ENCODE results near the gene SPATA31E1. TPM values are rescaled to one million over a fixed set of nuclear protein-coding genes. Genes with fewer than 3 reads are reported as not detected.
A peak's percentile ranks its signal among the peaks of the same experiment; 100 is the strongest.

SPATA31E1 gene
- total and polyA plus RNA-seq, 10 donors: not detected

DNA sequence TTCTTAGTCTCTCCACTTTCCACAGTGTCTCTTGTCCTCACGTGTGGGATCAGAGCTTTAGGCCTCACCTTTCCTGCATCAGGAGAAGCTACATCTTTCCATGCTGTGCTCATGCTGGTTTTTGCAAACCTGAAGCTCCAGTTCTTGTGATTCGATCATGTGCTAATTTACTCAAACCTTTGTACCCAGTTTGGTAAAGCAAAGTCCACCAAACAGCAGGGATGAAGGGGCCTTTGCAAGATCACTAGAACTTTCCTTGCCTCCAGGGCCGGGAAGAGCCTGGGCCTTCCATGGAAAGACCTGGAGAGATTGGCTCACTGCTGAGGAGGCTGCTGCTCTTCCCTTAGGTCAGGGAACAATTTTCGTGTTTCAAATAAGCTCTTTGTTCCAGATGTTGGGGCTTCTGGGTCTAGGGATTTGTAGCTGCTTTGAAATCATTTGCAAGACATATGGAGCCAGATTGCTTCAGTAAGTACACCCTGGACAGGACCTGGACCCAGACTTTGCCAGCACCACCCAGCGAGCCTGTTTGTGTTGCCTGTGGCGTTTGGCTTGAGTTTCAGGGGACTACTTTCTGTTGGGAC, 18.7 kb upstream of the SPATA31E1 start:
- H3K4me3 ChIP-seq: no peak overlapping the region
- no peak overlapping the region for H3K27ac ChIP-seq
- 61 to 85% (median 78%) methylated on average over 6 of the region's 6 CpGs for WGBS, 5 donors
- DNase-seq: no peak
- intact Hi-C loops (cut with DNase I; ENCODE audit: low total_unique reads): no loop called here
- H3K4me1 ChIP-seq: no peaks in the 10 kb centered on the region
- H3K27me3 ChIP-seq (replicated peaks in 1 of 7): peaks cover 0 to 3% (median 0%) of the 10 kb centered on the region in 7 donors
- no peak for TF ChIP-seq POLR2AphosphoS5 (IDR thresholded peaks at IDR 0.05)
- TF ChIP-seq, protein P1, sequence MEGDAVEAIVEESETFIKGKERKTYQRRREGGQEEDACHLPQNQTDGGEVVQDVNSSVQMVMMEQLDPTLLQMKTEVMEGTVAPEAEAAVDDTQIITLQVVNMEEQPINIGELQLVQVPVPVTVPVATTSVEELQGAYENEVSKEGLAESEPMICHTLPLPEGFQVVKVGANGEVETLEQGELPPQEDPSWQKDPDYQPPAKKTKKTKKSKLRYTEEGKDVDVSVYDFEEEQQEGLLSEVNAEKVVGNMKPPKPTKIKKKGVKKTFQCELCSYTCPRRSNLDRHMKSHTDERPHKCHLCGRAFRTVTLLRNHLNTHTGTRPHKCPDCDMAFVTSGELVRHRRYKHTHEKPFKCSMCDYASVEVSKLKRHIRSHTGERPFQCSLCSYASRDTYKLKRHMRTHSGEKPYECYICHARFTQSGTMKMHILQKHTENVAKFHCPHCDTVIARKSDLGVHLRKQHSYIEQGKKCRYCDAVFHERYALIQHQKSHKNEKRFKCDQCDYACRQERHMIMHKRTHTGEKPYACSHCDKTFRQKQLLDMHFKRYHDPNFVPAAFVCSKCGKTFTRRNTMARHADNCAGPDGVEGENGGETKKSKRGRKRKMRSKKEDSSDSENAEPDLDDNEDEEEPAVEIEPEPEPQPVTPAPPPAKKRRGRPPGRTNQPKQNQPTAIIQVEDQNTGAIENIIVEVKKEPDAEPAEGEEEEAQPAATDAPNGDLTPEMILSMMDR (IDR thresholded peaks at IDR 0.05 in 8 of 11, conservative IDR thresholded peaks at IDR 0.05 in 3 of 11): no peak
- no peak for TF ChIP-seq POLR2A (IDR thresholded peaks at IDR 0.05)
- no peaks in the 10 kb centered on the region for H3K36me3 ChIP-seq
- peaks cover 0 to 25% (median 19%) of the 10 kb centered on the region in 8 donors for H3K9me3 ChIP-seq

GRCh38 chr9:87864915-87865314, 17.8 kb upstream of the SPATA31E1 start:
- DNase-seq: no peak
- no peaks in the 10 kb centered on the region for H3K4me1 ChIP-seq
- H3K27me3 ChIP-seq (replicated peaks in 1 of 7): peaks cover 0 to 3% (median 0%) of the 10 kb centered on the region in 7 donors
- no peak overlapping the region for H3K27ac ChIP-seq
- 84 to 94% (median 91%) methylated on average over 3 of the region's 3 CpGs for WGBS, 5 donors
- peaks cover 0 to 22% (median 17%) of the 10 kb centered on the region in 8 donors for H3K9me3 ChIP-seq
- intact Hi-C loops (cut with DNase I; ENCODE audit: low total_unique reads): no loop called here
- no peak overlapping the region for H3K4me3 ChIP-seq
- H3K36me3 ChIP-seq: no peaks in the 10 kb centered on the region
- TF ChIP-seq, protein P1 (IDR thresholded peaks at IDR 0.05 in 8 of 11, conservative IDR thresholded peaks at IDR 0.05 in 3 of 11): no peak
- TF ChIP-seq POLR2A (IDR thresholded peaks at IDR 0.05): no peak
- no peak for TF ChIP-seq POLR2AphosphoS5 (IDR thresholded peaks at IDR 0.05)

DNA sequence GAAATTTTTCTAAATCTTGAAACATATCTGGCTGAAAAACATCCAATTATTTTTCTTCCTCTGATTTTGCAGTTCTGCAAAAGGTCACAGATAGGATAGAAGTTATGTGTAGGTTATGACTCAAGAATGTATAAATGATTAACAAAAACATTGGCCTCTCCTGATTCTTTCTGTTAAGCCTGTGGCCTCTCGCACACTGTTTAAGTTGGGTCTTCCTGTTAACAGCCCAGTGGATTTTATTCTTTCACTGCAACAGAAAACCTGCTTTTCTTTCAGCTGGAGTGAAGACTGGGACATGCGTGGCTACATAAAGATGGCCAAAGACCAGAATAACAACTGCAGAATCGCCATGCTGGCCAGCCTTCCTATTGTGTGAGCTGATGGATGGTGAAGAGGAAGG, 17.1 kb upstream of the SPATA31E1 start:
- intact Hi-C loops (cut with DNase I; ENCODE audit: low total_unique reads): no loop called here
- no peaks in the 10 kb centered on the region for H3K4me1 ChIP-seq
- 77 to 89% (median 87%) methylated on average over 3 of the region's 3 CpGs for WGBS, 5 donors
- no peak overlapping the region for H3K4me3 ChIP-seq
- H3K36me3 ChIP-seq: no peaks in the 10 kb centered on the region
- no peak overlapping the region for H3K27ac ChIP-seq
- no peak for DNase-seq
- TF ChIP-seq, protein P1 (IDR thresholded peaks at IDR 0.05 in 8 of 11, conservative IDR thresholded peaks at IDR 0.05 in 3 of 11): no peak
- TF ChIP-seq POLR2A (IDR thresholded peaks at IDR 0.05) (no peak), POLR2AphosphoS5 (IDR thresholded peaks at IDR 0.05) (no peak)
- H3K9me3 ChIP-seq: peaks cover 0 to 18% (median 11%) of the 10 kb centered on the region in 8 donors
- H3K27me3 ChIP-seq (replicated peaks in 1 of 7): peaks cover 0 to 3% (median 0%) of the 10 kb centered on the region in 7 donors

- 75 to 86% (median 83%) methylated on average over 5 to 7 of the region's 7 CpGs for WGBS, 5 donors
- Histone ChIP-seq H3K9me3 (peaks cover 0 to 3% (median 0%) of the 10 kb centered on the region in 8 donors), H3K36me3 (no peaks in the 10 kb centered on the region), H3K27ac (no peak overlapping the region), H3K4me1 (no peaks in the 10 kb centered on the region), H3K4me3 (no peak overlapping the region), H3K27me3 (replicated peaks in 1 of 7) (peaks cover 0 to 3% (median 0%) of the 10 kb centered on the region in 7 donors)
- intact Hi-C loops (cut with DNase I; ENCODE audit: low total_unique reads): no loop called here
- TF ChIP-seq POLR2AphosphoS5 (IDR thresholded peaks at IDR 0.05): no peak
- TF ChIP-seq, protein P1 (IDR thresholded peaks at IDR 0.05 in 8 of 11, conservative IDR thresholded peaks at IDR 0.05 in 3 of 11): no peak
- TF ChIP-seq POLR2A (IDR thresholded peaks at IDR 0.05): no peak
- DNase-seq: peak; percentile 69
Measured at GRCh38 chr9:87867391-87867790, 15.3 kb upstream of the SPATA31E1 start.

Data from spleen (tissue), 11 donors.